CD4-positive, alpha-beta T cell treated with Interleukin-6 for 4 hours (primary cell): ENCODE measurements around the gene STX10.

Source experiments
- DNase-seq: peaks from one replicate; pipeline ENCODE4 v3.0.0-alpha.2; 2020; ENCODE audit warnings: mixed read lengths

Gene STX10

DNA sequence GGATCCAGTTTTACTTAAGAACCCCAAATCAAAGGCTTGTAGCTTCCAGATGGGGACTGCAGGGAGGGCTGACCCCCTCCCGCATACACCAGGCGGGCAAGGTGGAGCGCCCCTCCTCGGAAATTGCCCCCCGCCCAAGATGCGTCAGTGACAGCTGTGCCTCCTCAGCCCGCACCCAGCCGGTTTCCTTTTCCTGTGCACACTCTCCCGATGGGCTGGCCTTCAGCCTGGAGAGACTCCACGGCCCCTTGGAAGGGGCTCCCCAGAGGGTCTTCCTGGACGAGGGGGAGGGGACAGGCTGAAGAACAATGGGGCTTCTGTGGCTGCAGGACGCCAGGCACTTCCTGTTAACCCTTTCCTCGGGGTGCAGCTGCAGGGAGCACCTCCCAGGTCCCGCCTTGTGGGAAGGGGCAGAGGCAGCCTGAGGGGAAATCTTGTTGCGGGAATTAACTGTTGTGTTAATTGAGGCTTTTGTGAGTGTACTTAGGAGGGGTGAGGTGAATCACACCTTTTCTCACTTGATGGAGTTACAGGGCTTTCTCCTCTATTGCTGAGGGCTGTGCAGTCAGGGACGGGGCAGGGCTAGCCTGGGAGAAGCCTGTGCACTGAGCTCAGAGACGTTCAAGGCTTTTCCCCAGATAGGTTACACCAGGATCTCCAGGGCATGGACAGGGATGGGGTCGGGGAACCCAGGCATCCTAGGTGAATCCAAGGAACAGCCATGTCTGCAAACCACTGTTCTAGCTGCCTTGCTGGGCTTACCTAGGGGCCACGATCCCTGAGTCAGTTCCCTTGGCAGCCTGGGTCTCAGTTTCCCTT is 14.4 kb upstream of the STX10 start:
- DNase-seq = peak; percentile 62

DNA sequence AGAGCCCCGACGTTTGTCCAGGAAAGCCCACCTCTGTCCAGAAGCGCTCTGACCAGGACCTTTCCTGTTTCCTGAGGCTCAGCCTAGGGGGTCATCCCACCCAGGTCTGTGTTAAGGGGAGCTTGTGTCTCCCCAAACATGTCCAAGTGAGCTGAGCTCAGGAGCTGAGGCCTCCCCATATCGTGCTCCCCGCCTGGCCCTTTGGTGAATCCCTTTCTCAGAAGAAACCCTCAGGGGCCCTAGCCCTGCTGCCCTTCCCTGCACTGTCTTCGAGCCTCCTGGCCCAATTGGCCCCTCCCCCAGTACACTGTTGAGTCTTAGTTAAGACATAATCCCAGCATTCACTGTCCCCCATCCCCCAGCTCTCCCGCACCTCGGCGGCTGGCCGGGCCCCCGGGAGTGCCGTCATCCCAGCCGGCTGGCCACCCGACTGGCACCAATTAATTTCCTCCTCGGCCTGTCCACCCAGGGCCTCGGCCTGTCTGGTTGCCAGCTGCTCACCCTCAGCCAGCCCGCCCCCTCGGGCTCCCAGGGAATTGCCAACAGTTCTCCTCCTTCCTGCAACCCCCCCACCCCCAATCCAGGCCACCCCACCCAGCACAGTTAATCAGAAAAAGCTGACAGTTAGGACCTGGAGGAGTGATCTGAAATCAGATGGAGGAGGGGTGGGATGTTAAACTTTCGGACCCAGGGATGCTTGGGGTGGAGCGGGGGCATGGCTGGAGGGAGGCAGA is 13.6 kb upstream of the STX10 start:
- peak; percentile 60 for DNase-seq

DNA sequence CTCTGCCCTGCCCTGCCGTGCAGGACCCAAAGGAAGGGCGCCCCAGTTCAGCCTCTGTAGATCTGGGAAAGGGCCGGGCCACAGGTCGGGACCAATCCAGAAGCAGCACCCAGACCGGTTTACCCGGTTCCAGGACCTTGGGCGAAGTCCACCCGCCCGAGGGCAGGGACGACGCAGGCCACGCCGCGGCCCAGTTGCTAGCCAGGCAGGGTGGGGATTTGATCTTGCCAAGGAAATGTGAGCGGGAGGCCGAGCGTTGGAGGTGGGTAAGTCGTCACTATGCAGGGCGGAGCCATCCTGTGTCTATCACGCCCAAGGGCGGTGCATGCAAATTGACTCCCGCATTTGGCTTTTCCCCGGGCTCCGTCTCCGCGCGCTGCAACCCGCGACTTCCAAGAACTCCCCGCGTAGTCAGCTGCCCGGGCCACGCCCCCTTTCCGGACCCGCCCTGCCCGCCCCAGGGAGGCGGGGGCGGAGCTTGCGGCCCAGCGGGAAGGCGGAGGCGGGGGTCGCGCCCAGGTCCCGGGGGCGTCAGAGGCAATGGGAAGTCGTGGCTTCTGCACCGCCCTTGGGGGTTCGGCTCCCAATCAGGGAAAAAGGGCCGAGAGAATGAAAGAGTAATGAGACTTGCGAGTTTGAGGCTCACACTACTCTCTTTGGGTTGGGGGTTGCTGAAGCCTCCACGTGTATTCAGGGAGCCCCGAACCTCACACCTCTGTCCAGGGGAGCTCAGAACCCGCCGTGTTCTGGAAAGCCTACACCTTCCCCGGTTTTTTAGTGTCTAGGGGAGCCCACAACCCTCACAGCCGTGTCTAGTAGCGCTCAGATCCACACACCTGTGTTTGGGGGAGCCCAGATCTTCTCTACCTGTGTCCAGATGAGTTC is 12.8 kb upstream of the STX10 start:
- DNase-seq = peak; percentile 94

DNA sequence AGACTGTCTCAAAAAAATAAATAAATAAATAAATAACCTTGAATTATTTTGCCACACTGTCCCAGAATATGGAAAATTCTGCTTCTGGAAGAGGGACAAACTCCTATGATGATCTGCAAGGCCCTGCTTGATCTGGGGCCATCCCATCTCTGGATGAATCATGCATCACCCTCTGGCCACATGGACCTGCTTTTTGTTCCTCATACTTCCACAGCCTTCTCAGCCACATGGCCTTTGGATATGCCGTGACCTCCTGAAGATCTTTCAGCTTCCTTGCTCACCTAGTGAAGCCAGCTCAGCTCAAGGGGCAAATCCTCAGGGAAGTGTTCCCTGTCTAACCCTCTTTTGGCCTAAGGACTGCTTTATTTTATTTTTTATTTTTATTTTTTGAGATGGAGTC is 10.4 kb upstream of the STX10 start:
- no peak for DNase-seq

DNA sequence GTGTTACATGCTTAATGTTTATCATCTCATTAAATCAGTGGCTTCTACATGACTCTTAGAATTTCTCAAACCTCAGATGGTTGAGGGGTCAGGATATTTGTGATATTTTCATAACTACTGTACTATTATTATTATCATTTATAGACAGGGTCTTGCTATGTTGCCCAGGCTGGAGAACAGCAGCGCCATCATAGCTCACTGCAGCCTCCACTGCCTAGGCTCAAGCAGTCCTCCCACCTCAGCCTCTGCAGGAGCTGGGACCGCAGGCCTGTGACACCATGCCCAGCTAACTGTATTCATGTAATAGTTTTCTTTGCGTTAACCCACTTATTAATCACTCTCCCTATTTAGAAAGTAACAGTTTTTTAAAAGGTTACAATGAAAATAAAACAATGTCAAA is 9.5 kb upstream of the STX10 start:
- no peak for DNase-seq

DNA sequence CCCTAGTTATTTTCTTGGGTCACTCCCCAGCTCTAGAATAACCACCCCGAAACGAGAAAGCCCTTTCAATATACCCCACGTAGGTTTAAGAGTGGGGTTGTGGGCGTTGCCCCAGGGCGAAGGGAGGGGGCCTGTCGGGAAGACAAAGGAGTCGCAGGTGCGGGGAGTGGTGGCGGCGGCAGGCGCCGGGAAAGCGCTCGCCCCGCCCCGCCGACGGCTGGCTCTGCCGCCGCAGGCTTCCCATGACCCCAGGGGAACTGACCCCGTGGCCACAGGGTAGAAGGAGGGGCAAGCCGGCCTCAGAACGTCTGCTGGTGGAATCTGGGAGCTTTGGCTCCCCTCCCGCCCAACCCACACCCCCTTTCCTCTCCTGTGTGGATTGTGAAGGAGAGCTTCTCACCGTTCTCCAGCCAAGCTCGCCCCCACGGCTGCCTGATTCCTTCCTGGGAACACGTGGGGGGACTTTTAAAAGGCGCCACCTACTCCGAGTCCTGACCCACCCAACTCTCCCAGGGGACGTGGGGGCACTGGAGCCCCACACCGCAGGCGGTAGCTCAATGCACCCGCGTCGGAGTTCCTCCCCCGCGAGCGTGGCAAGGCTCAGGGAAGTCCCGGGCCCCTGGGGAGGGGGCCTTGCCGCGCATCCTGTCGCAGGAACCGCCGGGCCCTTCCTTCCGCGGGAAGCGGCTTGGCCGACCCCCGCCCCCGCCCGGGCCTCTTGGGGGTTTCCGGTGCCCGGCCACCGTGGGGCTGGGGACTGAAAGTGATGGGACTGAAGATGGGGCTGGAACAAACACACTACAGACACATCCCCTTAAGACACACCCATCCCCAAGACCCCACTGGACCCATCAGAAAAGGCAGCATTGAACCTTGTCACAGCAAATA is 5.5 kb upstream of the STX10 start:
- peak; percentile 83 for DNase-seq

DNA sequence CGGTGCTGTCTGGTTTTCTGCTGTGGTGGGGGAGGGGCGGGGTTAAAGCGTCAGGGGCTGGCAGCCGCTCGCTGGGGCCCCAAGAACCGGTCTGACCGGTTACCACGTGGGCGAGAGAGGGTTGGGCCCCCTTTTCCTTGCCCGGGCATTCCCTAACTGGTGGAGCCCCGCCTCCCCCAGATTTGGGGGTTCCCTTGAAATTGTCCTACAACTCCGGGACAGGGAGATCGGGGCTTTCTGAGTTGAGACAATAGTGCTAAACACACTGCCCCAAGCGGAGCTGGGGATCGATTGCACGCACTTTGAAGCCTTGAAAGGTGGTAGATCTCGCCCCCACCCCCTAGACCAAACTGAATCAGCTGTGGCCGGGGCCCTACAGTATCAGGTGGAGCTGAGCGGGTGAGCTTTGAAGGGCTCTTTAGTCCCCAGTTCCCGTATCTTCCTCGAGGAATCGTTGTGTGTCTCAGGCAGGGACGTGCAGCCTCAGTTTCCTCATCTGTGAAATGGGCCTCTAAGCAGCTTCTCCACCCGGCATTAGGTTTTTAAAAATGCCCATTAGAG is 4.8 kb upstream of the STX10 start:
- DNase-seq = peak; percentile 77

DNA sequence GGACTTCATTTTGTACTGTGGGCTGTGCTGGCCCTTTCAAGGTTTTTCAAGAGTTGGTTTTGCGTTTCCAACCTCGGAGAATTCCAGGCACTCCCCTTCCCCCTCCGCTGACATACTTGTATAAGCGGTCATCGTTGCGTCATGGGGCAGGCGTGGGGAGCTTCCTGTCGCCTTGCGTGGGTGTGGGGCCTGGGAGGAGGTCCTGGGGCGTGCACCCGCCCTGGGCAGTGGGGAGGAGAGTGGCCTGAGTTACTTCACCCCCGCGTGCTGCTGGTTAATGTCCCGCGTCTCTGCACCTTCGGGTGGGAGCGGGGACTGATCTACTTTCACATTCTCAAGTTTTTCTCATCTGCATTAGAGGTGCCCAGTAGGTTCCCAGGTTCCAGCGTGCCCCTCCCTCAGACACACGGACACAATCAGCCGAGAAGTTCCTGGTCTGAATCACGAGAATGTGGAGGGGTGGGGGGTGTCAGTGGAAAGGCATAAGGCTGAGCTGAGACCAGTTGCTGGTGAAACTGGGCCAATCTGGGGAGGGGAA is 4.1 kb upstream of the STX10 start:
- peak; percentile 62 for DNase-seq

DNA sequence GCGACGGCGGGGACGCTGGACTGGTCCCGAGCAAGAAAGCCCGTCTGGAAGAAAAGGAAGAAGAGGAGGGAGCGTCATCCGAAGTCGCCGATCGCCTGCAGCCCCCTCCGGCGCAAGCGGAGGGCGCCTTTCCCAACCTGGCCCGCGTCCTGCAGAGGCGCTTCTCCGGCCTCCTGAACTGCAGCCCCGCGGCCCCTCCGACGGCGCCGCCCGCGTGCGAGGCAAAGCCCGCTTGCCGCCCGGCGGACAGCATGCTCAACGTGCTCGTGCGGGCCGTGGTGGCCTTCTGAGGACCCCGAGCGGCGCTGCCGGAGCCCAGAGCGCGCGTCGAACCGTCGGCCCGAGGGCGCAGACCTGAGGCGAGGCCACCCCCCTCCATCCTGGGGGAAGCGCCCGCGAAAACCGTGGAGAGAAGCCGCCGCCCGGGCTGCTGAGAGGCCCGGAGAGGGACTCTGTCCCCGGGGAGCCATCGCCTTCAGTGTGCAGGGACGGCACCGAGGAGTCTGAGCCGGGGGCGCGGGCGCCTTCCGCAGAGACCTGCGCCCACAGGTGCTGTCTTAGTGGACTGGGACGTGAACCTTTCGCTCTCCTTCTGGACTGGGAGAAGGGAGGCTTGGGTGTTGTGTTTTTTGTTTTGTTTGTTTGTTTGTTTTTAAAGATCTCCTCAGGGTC is 3.5 kb upstream of the STX10 start:
- no peak for DNase-seq

DNA sequence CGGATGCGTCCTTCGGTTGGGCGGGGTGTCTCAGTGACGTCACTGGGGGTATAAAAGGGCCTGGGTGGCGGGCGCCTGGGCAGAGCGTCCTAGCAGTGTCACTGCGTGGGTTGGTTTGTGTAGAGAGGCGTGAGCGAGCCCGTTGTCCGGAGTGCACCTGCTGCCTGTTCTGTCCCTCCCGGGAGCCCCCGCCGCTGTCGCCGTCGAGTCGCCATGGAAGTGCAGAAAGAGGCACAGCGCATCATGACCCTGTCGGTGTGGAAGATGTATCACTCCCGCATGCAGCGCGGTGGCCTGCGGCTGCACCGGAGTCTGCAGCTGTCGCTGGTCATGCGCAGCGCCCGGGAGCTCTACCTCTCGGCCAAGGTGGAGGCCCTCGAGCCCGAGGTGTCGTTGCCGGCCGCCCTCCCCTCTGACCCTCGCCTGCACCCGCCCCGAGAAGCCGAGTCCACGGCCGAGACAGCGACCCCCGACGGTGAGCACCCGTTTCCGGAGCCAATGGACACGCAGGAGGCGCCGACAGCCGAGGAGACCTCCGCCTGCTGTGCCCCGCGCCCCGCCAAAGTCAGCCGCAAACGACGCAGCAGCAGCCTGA is 2.9 kb upstream of the STX10 start:
- peak; percentile 96 for DNase-seq

DNA sequence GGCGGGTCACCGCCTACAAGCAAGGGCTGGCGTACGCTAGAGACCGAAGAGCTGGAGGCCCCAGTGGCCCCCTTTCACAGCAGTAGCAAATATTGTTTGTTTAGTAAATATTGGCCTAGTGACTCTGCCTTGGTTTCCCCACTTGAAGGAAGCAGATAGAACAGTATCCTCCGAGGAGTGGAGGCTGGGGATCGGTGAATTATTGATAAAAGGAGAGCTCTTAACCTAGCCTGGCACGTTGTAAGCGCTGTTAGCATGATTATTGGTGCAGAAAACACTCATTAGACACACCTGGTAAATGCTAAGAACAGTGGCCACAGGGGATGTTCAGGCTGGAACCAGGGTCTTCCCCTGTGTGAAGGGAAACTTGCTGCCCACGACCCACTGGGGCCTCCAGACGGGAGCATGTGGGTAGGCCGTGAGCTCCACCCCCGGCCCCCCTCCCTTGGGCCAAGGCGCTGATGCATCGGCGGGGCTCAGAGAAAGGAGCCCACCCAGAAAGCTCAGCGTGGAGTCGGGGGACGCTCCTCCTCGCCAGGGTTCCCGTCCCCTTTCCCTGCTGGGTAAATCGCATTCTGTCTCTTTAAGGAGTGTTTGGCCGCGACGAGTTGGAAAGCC is 2.3 kb upstream of the STX10 start:
- DNase-seq = no peak

DNA sequence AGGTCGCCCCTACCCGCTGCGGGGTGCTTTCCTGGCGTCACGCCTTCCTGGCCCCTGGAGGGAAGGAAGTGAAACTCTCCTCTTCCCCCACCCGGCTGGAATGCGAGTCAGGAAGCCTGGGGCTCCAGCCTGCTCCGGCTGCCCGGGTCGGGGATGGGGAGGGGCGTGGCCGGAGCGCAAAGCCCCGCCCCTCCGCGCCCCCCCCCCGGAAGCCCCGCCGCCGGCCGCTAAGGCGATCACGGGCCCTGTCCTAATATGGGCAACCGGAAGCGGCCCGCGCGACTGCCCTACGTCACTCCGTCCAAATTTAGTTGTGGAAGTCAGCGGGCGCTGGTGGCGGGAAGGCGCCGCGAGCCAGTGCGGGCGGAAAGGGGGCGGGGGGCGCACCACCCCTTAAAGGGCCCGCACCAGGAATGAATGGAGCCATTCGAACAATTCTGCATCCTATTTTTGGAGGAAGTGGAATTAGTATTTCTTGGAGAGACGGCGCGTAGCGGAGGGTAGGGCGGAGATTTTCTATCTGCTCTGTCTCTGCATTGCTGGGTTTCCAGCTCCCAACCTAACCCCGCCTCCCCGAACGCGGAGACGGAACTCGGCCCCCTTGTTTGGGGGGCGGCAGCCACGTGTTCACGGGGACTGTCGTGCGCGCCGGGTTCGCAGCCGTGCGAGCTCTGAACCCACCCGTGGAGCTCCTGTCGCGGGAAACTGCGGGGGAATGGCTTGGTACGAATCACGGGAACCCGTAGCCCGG is 1.6 kb upstream of the STX10 start:
- peak; percentile 97 for DNase-seq

DNA sequence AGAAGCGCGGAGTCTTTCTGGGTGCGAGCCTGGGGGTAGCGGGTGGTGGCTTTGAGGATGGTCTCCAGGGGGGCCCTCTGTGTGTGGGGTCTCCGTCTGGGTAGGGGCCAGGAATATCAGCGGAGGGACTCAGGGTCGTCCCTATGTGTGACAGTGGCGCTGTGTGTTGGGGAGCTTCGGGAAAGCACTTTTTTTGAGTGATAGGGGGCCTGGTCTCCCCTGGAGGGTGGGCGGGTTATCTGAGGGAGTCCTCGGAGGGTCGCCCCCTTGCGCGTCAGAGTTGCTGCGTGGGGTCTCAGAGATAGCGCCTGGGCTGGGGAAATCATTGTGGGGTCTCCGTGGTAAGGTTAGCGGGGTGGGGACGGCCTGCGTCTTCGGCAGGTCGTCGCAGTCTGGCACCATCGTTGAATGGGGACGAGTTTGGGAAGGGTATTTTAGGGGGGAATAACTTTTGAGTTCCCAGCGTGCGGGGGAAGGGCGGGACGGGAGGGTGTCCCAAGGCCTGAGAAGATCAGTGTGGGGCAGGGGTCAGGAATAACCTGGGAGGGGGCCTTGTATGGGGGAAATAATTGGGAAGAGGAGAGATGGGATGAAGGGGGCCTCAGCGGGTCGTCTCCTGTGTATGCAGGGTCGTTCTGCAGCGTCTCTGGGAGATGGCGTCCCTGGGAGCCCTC is 893 bp upstream of the STX10 start:
- DNase-seq = peak; percentile 31

DNA sequence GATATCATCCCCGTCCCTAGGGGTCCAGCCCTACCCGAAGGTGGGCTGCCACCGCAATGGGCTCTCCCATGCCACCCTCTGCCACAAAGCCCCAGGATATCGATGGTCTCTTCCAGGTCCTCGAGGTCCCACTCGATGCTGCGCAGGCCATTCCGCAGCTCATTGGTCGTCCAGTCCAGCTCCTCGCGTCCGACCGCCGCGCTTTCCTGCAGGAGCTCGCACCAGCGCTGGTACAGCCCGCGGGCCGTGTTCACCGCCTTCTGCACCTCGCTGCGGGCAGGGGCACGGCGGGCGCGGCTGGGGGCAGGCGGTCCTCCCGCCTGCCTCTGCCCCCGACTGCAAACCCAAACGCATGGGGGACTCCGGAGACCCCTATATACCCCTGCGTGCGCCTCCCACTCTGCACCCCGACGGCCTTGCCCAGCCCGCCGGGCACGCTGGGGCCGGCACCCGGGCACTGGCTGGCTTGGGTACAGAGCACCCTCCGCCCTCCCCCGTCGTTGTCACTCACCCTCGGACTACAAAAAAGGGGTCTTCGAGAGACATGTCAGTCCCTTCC is 468 bp downstream of the STX10 start:
- peak; percentile 40 for DNase-seq

DNA sequence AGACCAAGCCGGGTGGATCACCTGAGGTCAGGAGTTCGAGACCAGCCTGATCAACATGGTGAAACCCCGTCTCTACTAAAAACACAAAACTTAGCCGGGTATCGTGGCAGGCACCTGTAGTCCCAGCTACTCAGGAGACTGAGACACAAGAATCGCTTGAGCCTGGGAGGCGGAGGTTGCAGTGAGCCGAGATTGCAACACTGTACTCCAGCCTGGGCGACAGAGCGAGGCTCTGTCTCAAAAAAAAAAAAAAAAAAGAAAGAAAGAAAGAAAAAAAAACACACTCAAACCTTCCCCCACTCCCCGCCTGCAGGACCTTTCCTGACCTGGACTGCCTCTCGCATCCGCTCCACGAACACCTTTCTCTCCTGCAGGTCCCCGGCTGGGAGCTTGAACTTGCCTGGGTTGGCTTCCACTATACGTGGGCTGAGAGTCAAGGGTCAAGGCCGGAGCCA is 975 bp downstream of the STX10 start:
- peak; percentile 15 for DNase-seq

DNA sequence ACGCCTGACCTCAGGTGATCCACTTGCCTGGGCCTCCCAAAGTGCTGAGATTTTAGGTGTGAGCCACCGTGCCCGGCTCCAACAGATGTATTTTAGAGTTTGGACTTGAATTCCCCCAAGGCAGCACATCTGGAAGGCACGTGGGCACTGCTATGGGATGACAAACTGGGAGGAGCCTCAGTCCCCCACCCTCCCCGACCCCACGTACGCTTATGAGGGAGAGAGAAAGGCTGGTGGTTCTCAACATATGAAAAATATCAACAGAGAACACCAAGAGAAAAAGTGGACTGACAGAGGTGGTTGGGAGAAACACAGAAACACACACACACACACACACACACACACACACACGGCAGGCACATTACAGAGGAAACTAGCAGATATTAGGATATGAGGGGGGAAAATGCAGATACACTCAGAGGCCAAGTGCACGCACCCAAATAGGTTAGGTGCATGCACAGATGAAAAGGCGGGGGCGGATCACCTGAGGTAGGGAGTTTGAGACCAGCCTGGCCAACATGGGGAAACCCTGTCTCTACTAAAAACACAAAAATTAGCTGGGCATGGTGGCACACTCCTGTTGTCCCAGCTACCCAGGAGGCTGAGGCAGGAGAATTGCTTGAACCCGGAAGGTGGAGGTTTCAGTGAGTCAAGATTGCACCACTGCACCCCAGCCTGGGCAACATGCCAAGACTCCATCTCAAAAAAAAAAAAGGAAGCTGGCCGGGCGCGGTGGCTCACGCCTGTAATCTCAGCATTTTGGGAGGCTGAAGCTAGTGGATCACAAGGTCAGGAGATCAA is 3.2 kb downstream of the STX10 start:
- no peak for DNase-seq

DNA sequence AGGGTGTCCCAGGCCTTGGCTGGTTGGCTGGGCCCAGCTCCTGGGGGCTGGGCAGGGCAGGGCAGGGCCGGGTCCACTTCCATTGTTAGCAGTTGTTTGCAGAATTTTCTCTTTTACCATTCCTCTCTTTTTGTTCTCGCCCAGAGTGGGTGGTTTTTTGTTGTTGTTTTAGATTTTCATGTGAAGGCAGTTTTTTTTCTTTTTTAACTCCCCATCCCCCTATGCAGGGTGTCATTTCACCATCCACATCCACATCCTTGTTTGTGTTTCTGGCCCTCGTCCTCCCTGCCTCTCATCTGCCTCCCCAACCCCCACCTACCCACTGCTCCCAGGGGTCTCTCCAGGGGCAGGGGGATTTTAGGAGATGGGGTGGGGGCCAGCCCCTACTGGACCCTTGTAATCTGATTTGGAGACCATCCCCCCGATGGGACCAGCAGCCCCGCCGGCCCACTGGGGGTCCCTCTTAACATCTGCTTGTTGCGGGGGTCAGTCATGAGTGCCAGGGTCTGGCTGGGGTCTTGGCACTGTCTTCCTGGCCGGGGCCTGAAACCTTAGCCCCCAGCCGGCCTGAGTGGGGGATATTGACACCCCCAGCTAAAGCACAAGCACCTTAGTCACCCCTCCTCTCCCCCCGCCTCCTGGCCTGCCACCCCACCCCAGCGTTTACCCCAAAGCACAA is 10.4 kb downstream of the STX10 start:
- no peak for DNase-seq
